CD14-positive monocyte (primary cell): ENCODE results near the gene RC3H1. TPM values are rescaled to one million over a fixed set of nuclear protein-coding genes. Genes with fewer than 3 reads are reported as not detected.

Source experiments
- DNase-seq, 3 donors: peaks; one replicate each; pipeline ENCODE4 v3.0.0-alpha.2; 2011 to 2022
- H2AFZ ChIP-seq: 2 replicates; pipeline ENCODE4 v1.6.0; 2012; ENCODE audit warnings: mild to moderate bottlenecking, low read depth, low read length, inconsistent platforms; ENCODE audit not compliant: insufficient read depth, poor library complexity, severe bottlenecking
- H3K27ac ChIP-seq, 2 donors: 1 replicate in 1 of 2; 2 replicates in 1 of 2; pipeline ENCODE4 v1.5.1; 2012 to 2013; ENCODE audit warnings: low read length in 2 of 2, control low read depth in 1 of 2, inconsistent platforms in 1 of 2, low read depth in 1 of 2, mild to moderate bottlenecking in 1 of 2
- H3K27me3 ChIP-seq, 2 donors: one replicate each; pipeline versions ENCODE4 v1.6.0 to v1.6.1; 2011 to 2013; ENCODE audit warnings: low read length in 2 of 2; ENCODE audit not compliant: control insufficient read depth in 2 of 2, insufficient read depth in 2 of 2
- H3K36me3 ChIP-seq, 2 donors: replicated peaks in 1 of 2; 1 replicate in 1 of 2; 2 replicates in 1 of 2; pipeline versions ENCODE4 v1.5.1 to v1.6.1; 2012 to 2013; ENCODE audit warnings: low read length in 2 of 2, control low read depth in 1 of 2, inconsistent platforms in 1 of 2, mild to moderate bottlenecking in 1 of 2; ENCODE audit not compliant: insufficient read depth in 2 of 2, control insufficient read depth in 1 of 2
- H3K4me1 ChIP-seq, 2 donors: 1 replicate in 1 of 2; 2 replicates in 1 of 2; pipeline versions ENCODE4 v1.5.1 to v1.6.1; 2012 to 2013; ENCODE audit warnings: low read length in 2 of 2, control low read depth in 1 of 2, inconsistent platforms in 1 of 2, mild to moderate bottlenecking in 1 of 2, moderate library complexity in 1 of 2; ENCODE audit not compliant: insufficient read depth in 2 of 2, control insufficient read depth in 1 of 2
- H3K4me2 ChIP-seq: replicated peaks from 2 replicates; pipeline ENCODE3; 2012; ENCODE audit warnings: low read length, moderate library complexity, mild to moderate bottlenecking; ENCODE audit not compliant: poor library complexity, severe bottlenecking; ENCODE audit errors: extremely low read depth
- H3K4me3 ChIP-seq, 3 experiments: fragments of 200-600 bp in 1 of 3; sonication (generic) in 1 of 3; replicated peaks in 1 of 3; 1 replicate in 2 of 3; 2 replicates in 1 of 3; pipeline ENCODE4 v1.5.1; 2011 to 2013; ENCODE audit warnings: low read length in 3 of 3, mild to moderate bottlenecking in 3 of 3, control low read depth in 2 of 3, low read depth in 2 of 3, inconsistent platforms in 1 of 3, moderate library complexity in 1 of 3
- H3K79me2 ChIP-seq: 2 replicates; pipeline ENCODE4 v1.6.0; 2012; ENCODE audit warnings: mild to moderate bottlenecking, control low read depth, inconsistent platforms, low read length, moderate library complexity; ENCODE audit not compliant: insufficient read depth
- H3K9ac ChIP-seq: 2 replicates; pipeline ENCODE4 v1.6.0; 2017; ENCODE audit warnings: low read length, mild to moderate bottlenecking; ENCODE audit not compliant: insufficient read depth, poor library complexity, severe bottlenecking
- H3K9me3 ChIP-seq, 2 donors: replicated peaks in 1 of 2; 1 replicate in 1 of 2; 2 replicates in 1 of 2; pipeline versions ENCODE4 v1.5.1 to v1.6.1; 2012 to 2013; ENCODE audit warnings: low read length in 2 of 2, control low read depth in 1 of 2; ENCODE audit not compliant: control insufficient read depth in 1 of 2, insufficient read depth in 1 of 2
- H4K20me1 ChIP-seq: 2 replicates; pipeline ENCODE4 v1.6.0; 2012; ENCODE audit warnings: mild to moderate bottlenecking, low read length, control low read depth, moderate library complexity; ENCODE audit not compliant: insufficient read depth
- H3K27ac Mint-ChIP-seq, 7 donors: one replicate each; pipeline ENCODE4 v1.8.0; 2020; ENCODE audit warnings: mild to moderate bottlenecking in 7 of 7, mixed read lengths in 7 of 7, moderate library complexity in 6 of 7, inconsistent platforms in 2 of 7
- H3K27me3 Mint-ChIP-seq, 3 donors: one replicate each; pipeline ENCODE4 v1.8.0; 2021 to 2022; ENCODE audit warnings: low read depth in 3 of 3, mild to moderate bottlenecking in 3 of 3, mixed read lengths in 3 of 3, moderate library complexity in 3 of 3, inconsistent platforms in 1 of 3
- H3K36me3 Mint-ChIP-seq, 2 donors: one replicate each; pipeline ENCODE4 v1.8.0; 2020; ENCODE audit warnings: mixed read lengths in 2 of 2, inconsistent platforms in 1 of 2, mild to moderate bottlenecking in 1 of 2
- H3K4me1 Mint-ChIP-seq: one replicate; pipeline ENCODE4 v1.8.0; 2020; ENCODE audit warnings: mild to moderate bottlenecking, mixed read lengths
- H3K4me3 Mint-ChIP-seq, 2 donors: one replicate each; pipeline ENCODE4 v1.8.0; 2020; ENCODE audit warnings: mild to moderate bottlenecking in 2 of 2, mixed read lengths in 2 of 2, moderate library complexity in 1 of 2
- H3K9me3 Mint-ChIP-seq, 7 donors: one replicate each; pipeline ENCODE4 v1.8.0; 2020 to 2022; ENCODE audit warnings: mixed read lengths in 7 of 7, mild to moderate bottlenecking in 6 of 7, moderate library complexity in 6 of 7, inconsistent platforms in 2 of 7
- CTCF ChIP-seq: fragments of 200-600 bp; IDR thresholded peaks from one replicate; pipeline ENCODE4 v1.8.0; 2022; ENCODE audit warnings: antibody characterized with exemption, mild to moderate bottlenecking
- WGBS: methylation state at CpG from one replicate; pipeline ENCODE4 v1.1.5; 2013; ENCODE audit warnings: missing lambda C conversion rate; ENCODE audit not compliant: insufficient coverage; 5-methylcytosine and 5-hydroxymethylcytosine counted together
- intact Hi-C, 2 donors: fragments of 100-400 bp; cut with micrococcal nuclease; formaldehyde crosslinking; loops; one replicate each; pipeline versions ENCODE4 v1.15.0 to v1.15.1; 2023
- polyA plus RNA-seq, 3 donors: library from polyadenylated mRNA; depleted of rRNA in 1 of 3; unstranded in 2 of 3; stranded (reverse) in 1 of 3; fragments of 300-500 nt in 2 of 3; fragments of >200 nt in 1 of 3; fragmentation: Illumina TruSeq in 2 of 3; gene quantifications; 1 replicate in 2 of 3; 2 replicates in 1 of 3; pipeline ENCODE4 v1.2.3, GENCODE V29; 2012 to 2021

The RC3H1 gene
- polyA plus RNA-seq, 3 donors: 3.8 to 17.3 (median 7.8) TPM

DNA sequence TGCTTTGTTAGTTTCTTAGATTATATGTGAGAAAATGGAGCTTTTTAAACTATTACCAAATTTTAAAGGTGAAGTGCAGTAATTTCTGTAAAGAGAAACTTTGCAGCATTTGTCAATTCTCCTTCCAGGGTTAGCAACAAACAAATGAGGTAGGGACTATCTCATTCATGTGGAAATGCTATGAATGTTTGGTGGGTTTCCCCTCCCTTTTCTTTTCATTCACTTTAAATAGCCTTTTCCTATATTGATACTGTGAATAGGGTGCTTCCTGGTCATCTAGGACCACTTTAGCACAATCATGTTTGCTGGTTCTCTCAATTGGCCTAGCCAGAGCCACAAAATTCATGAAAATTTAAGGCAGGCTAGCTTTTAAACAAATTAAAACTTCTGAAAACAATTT, 133.4 kb downstream of the RC3H1 start:
- Mint-ChIP-seq H3K4me1 (peaks cover 4% of the 10 kb centered on the region), H3K36me3 (peaks cover 29 to 41% of the 10 kb centered on the region in 2 donors), H3K27me3 (peaks cover 0 to 2% (median 0%) of the 10 kb centered on the region in 3 donors), H3K9me3 (no peaks in the 10 kb centered on the region), H3K4me3 (no peak overlapping the region), H3K27ac (no peak overlapping the region)
- Histone ChIP-seq H3K4me1 (no peaks in the 10 kb centered on the region), H3K79me2 (no peaks in the 10 kb centered on the region), H3K27ac (no peak overlapping the region), H4K20me1 (peaks cover 4% of the 10 kb centered on the region), H3K9me3 (no peaks in the 10 kb centered on the region), H3K27me3 (no peaks in the 10 kb centered on the region), H3K4me3 (no peak overlapping the region), H3K36me3 (peaks cover 28 to 67% of the 10 kb centered on the region in 2 donors), H3K4me2 (no peak overlapping the region), H3K9ac (no peak overlapping the region), H2AFZ (no peak overlapping the region)
- no peak for DNase-seq
- intact Hi-C loops: no loop called here
- TF ChIP-seq CTCF: no peak

GRCh38 chr1:173887627-173888026, 134.5 kb downstream of the RC3H1 start:
- no peaks in the 10 kb centered on the region for H3K79me2 ChIP-seq
- H4K20me1 ChIP-seq: peaks cover 4% of the 10 kb centered on the region
- H3K4me3 Mint-ChIP-seq: no peak overlapping the region
- H3K27me3 Mint-ChIP-seq: peaks cover 0 to 2% (median 0%) of the 10 kb centered on the region in 3 donors
- no peak overlapping the region for H3K4me3 ChIP-seq
- no peak for DNase-seq
- peaks cover 4% of the 10 kb centered on the region for H3K4me1 Mint-ChIP-seq
- H3K9me3 ChIP-seq: no peaks in the 10 kb centered on the region
- no peak for TF ChIP-seq CTCF
- H3K4me1 ChIP-seq: no peaks in the 10 kb centered on the region
- no peak overlapping the region for H3K4me2 ChIP-seq
- H3K36me3 Mint-ChIP-seq: peaks cover 29 to 40% of the 10 kb centered on the region in 2 donors
- H3K9ac ChIP-seq: no peak overlapping the region
- H2AFZ ChIP-seq: no peak overlapping the region
- no peaks in the 10 kb centered on the region for H3K9me3 Mint-ChIP-seq
- no peak overlapping the region for H3K27ac ChIP-seq
- H3K27ac Mint-ChIP-seq: no peak overlapping the region
- 100% methylated on average over 2 of the region's 2 CpGs for WGBS
- no peaks in the 10 kb centered on the region for H3K27me3 ChIP-seq
- intact Hi-C loops: no loop called here
- H3K36me3 ChIP-seq: peaks cover 28 to 62% of the 10 kb centered on the region in 2 donors
